Activated T-helper 9 cell treated with anti-CD3 and anti-CD28 coated beads, Interleukin-2, amount 50 U/mL, for 16 hours (primary cell): Measurements from ENCODE around the gene MTHFS.

Experiments
- DNase-seq: peaks from one replicate; pipeline ENCODE4 v3.0.0-alpha.2; 2020; ENCODE audit warnings: low read depth

The MTHFS gene

DNA sequence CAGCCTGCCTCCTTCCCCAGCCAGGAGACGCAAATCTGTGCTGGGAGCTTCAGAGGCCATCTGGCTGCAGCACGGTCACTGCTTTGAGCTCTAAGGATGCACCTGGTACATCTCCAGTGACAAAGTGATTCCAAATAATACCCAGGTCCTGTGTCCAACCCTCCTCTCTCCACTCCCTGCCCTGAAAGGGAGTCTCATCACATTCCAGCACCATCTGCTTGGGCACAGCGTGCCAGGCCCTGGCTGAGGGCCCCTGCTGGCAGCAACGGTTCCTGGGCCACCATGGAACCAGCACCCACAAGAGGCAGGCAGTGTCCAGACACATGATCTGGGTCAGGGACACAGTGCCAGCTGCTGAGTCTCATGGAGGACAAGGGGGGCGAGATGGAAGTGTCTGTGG is 81.3 kb downstream of the MTHFS start:
- DNase-seq = no peak

DNA sequence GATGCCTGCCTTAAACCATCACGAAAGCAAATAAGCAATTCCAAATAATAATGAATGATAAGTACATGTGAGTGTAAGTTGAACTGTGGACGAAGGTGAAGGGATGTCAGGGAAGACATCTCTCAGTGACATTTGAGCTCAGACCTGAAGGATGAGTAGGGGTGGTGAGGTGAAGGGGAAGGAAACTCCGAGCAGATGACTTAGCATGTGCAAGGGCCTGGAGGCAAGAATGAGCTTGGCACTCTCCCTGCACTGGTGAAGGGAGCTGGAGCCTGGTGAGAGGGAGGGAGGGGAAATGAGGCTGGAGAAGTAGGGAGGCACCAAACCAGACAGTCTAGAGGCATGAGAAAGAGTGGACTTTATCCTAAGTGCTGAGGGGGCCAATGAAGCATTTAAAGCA is 84.3 kb downstream of the MTHFS start:
- no peak for DNase-seq

DNA sequence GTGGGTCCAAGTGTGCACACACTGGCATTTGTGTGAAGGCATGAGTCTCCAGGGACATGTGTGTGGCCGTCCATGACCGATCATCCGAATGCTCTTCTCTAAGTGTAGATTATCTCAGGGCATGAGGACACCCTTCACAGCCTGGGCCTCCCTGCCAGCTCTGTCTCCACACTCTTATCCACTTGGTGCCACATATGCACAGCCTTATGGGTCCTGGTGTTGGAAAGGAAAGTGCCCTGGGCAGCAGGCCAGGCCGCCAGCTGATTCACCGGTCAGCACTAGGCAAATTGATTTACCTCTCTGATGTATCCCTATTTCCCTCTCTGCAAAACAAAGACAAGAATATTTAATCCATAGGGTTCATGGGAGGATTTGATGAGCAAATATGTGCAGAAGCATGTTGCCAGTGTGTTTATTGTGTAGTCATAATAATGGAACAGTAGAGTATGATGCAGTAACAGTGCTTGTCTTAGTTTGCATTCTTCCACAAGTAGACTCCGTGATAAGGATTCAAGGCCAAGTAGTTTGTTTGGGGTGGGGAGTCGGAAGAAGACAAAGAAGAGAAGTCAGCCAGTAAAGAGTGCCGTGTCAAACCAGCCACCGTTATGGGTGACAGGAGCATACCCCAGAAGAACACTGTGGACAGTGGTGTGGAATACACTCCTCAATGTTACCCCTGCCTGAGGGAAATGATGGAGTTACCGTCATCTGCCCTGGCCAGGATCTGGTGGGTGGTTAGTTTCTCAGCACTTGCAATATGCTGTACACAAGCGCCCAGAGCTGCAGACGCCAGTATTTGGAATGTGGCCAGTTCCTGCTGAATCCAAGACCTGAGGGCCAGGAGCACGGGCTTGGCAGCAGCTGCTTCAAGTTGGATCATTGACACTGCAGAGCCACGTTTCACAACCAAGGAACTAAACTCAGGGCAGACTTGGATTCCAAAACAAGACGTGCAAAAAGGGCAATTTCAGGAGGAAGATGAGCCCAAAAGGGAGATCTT is 85.1 kb downstream of the MTHFS start:
- DNase-seq = no peak

DNA sequence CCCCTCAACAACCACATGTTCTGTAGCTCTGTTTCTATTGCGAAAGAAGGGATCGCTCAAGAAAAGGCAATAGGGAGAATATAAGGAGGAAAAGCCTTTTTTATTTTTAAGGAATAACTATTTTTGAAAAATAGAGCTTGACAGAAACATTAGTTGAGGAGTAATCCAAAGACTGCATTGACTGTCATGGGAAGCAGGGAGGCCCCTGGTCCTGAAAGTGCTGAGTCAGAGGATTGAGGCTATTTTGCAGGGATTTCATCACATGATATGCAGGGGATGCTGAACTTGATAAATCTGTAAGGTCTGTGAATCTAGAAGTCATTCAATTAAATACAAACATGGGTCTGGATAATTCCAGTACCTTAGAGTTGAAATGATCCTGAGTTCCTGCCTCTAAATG is 92.0 kb downstream of the MTHFS start:
- no peak for DNase-seq

DNA sequence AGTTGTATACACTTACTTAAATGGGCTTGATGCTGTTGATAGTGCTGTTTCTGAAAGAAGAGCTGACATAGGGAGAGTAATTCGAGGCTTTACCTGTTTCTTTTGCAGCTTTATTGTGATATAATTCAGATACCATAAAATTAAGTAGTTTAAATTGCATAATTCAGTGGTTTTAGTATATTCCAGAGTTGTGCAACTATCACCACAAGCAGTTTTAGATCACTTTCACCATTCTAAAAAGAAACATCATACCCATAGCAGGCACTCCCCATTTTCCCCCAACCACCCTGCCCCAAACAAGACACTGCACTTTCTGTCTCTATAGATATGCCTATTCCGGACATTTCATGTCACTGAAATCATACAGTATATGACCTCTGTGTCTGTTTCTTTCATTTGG is 98.5 kb downstream of the MTHFS start:
- no peak for DNase-seq
